Ovary (tissue), 9 donors: Measurements from ENCODE around the gene NNAT. TPM values are rescaled to one million over a fixed set of nuclear protein-coding genes. Genes with fewer than 3 reads are reported as not detected.
"Not testable (repeated sequence)": the region's sequence is repeated elsewhere in the genome, so short reads cannot be mapped to it uniquely, and the experiment has no call there.

Experiments used
- DNase-seq, 5 donors: peaks; one replicate each; pipeline ENCODE4 v3.0.0-alpha.2; 2019 to 2020
- H3K27ac ChIP-seq, 2 donors: fragments of 200-600 bp; one replicate each; pipeline versions ENCODE4 v1.5.1 to v1.8.0; 2019 to 2022
- H3K27me3 ChIP-seq: fragments of 200-600 bp; one replicate; pipeline ENCODE4 v1.8.0; 2022
- H3K36me3 ChIP-seq: fragments of 200-600 bp; sonication (generic); one replicate; pipeline ENCODE4 v1.5.1; 2019
- H3K4me1 ChIP-seq: one replicate; pipeline ENCODE4 v1.8.1; 2013; ENCODE audit warnings: mild to moderate bottlenecking, moderate library complexity; ENCODE audit not compliant: insufficient read depth
- H3K4me3 ChIP-seq: fragments of 200-600 bp; sonication (generic); one replicate; pipeline ENCODE4 v1.5.1; 2017
- H3K9me3 ChIP-seq, 2 donors: fragments of 200-600 bp in 1 of 2; sonication (generic) in 1 of 2; one replicate each; pipeline versions ENCODE4 v1.5.1 to v1.8.1; 2013 to 2019; ENCODE audit warnings: mild to moderate bottlenecking in 1 of 2, moderate library complexity in 1 of 2
- CTCF ChIP-seq, 3 donors: fragments of 450-650 bp in 2 of 3; fragments of 200-600 bp in 1 of 3; IDR thresholded peaks; one replicate each; pipeline versions ENCODE4 v1.5.1 to v1.8.0; 2016 to 2022; ENCODE audit warnings: antibody characterized with exemption in 3 of 3, mild to moderate bottlenecking in 1 of 3
- EP300 ChIP-seq: sonication (generic); formaldehyde crosslinking; IDR thresholded peaks from one replicate; pipeline ENCODE4 v1.6.1; 2017; ENCODE audit warnings: antibody characterized with exemption
- POLR2A ChIP-seq: fragments of 450-650 bp; IDR thresholded peaks from one replicate; pipeline ENCODE4 v1.6.1; 2017; ENCODE audit warnings: antibody characterized with exemption, mild to moderate bottlenecking, moderate library complexity
- WGBS, 3 donors: extraction: QIAGEN DNeasy Blood & Tissue Kit in 1 of 3; methylation state at CpG; one replicate each; pipeline versions ENCODE4 v1.1.5 to v1.1.7; 2013 to 2017; 5-methylcytosine and 5-hydroxymethylcytosine counted together
- intact Hi-C, 4 donors: fragments of 100-400 bp; cut with DNase I; formaldehyde crosslinking; loops; one replicate each; pipeline versions ENCODE4 v1.11.0 to v1.15.1; 2022 to 2023
- polyA plus RNA-seq, 2 donors: library from polyadenylated mRNA; stranded (reverse); fragments of 200-250 nt in 1 of 2; fragments of 350-450 nt in 1 of 2; fragmentation: Illumina TruSeq in 1 of 2; extraction: RNeasy Lipid Tissue Mini Kit (QIAGEN cat#74804) in 1 of 2; gene quantifications; one replicate each; pipeline ENCODE4 v1.2.3, GENCODE V29; 2013 to 2014
- total RNA-seq, 7 donors: library from RNA; depleted of rRNA in 2 of 7; stranded (reverse); fragments of >200 nt in 2 of 7; fragmentation: NEBNext Ultra II Directional in 3 of 7; extraction: Animal tissue kit (Norgen Biotek cat#: 25700) in 3 of 7; gene quantifications; one replicate each; pipeline versions ENCODE4 v1.1.0 to v1.2.4, GENCODE V29; 2016 to 2023
- donor health status: DM: no; HTN: no; CAD: no; lungs with moderate emphysema.
- donor health status: DM: no; HTN: no; CAD: no.
- donor health status: Bipolar disorder and iron deficiency.
- donor health status: DM: yes; HTN: yes; CAD: no.
- donor health status: DM: no; HTN: no; CAD: no.
- donor health status: DM: yes; HTN: yes; CAD: no.

The NNAT gene
- total and polyA plus RNA-seq, 9 donors = 0.25 to 4.7 (median 0.45) TPM; not detected in 2

GRCh38 chr20:37479925-37480691, 40.9 kb upstream of the NNAT start:
- no peak overlapping the region for H3K27ac ChIP-seq
- no peak overlapping the region for H3K4me3 ChIP-seq
- H3K27me3 ChIP-seq = no peaks in the 10 kb centered on the region
- no peaks in the 10 kb centered on the region for H3K4me1 ChIP-seq
- WGBS, 3 donors = 92 to 93% (median 92%) methylated on average over 9 of the region's 9 CpGs
- H3K36me3 ChIP-seq = no peaks in the 10 kb centered on the region
- TF ChIP-seq EP300 (no peak), CTCF (IDR thresholded peaks at IDR 0.05) (no peak), POLR2A (no peak)
- DNase-seq = no peak
- intact Hi-C loops = no loop called here
- no peaks in the 10 kb centered on the region for H3K9me3 ChIP-seq

- H3K27ac ChIP-seq = no peak overlapping the region
- no peak overlapping the region for H3K4me3 ChIP-seq
- H3K27me3 ChIP-seq = no peaks in the 10 kb centered on the region
- TF ChIP-seq POLR2A (no peak), CTCF (IDR thresholded peaks at IDR 0.05) (no peak), EP300 (no peak)
- H3K4me1 ChIP-seq = no peaks in the 10 kb centered on the region
- intact Hi-C loops = no loop called here
- H3K9me3 ChIP-seq = no peaks in the 10 kb centered on the region
- DNase-seq = no peak
- WGBS, 3 donors = 65 to 83% (median 72%) methylated on average over 1 of the region's 1 CpG
- no peaks in the 10 kb centered on the region for H3K36me3 ChIP-seq
Measured at GRCh38 chr20:37480919-37481318, 40.1 kb upstream of the NNAT start.

DNA sequence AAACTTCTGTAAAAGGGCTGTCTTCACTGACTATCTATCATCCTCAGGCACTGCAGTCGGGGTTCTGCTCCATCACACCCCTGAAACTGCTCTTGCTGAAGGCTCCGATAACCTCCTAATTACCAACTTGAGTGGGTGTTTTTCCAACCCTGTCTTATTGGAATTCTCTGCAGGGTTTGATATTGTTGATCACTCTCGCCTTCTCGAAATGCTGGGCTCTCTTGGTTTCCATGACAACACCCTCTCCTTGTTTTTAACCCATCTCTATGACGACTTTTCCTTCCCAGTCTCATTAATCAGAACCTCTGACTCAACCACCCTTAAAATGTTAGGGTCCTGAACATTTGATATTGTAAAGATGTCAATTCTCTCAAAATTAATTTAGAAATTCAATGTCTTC, 39.4 kb upstream of the NNAT start:
- H3K27ac ChIP-seq = no peak overlapping the region
- intact Hi-C loops = no loop called here
- DNase-seq = no peak
- no peaks in the 10 kb centered on the region for H3K9me3 ChIP-seq
- no peak overlapping the region for H3K4me3 ChIP-seq
- 74 to 82% (median 74%) methylated on average over 5 of the region's 5 CpGs for WGBS, 3 donors
- H3K4me1 ChIP-seq = no peaks in the 10 kb centered on the region
- no peak for TF ChIP-seq POLR2A
- H3K27me3 ChIP-seq = no peaks in the 10 kb centered on the region
- H3K36me3 ChIP-seq = no peaks in the 10 kb centered on the region

- H3K9me3 ChIP-seq = no peaks in the 10 kb centered on the region
- H3K4me1 ChIP-seq = no peaks in the 10 kb centered on the region
- no peak overlapping the region for H3K27ac ChIP-seq
- intact Hi-C loops = no loop called here
- WGBS, 3 donors = 45 to 55% (median 51%) methylated on average over 3 of the region's 3 CpGs
- H3K36me3 ChIP-seq = no peaks in the 10 kb centered on the region
- no peaks in the 10 kb centered on the region for H3K27me3 ChIP-seq
- no peak for TF ChIP-seq EP300
- no peak for TF ChIP-seq CTCF (IDR thresholded peaks at IDR 0.05)
- no peak for TF ChIP-seq POLR2A
- H3K4me3 ChIP-seq = no peak overlapping the region
- no peak for DNase-seq
Measured at GRCh38 chr20:37484331-37484730, 36.7 kb upstream of the NNAT start.

DNA sequence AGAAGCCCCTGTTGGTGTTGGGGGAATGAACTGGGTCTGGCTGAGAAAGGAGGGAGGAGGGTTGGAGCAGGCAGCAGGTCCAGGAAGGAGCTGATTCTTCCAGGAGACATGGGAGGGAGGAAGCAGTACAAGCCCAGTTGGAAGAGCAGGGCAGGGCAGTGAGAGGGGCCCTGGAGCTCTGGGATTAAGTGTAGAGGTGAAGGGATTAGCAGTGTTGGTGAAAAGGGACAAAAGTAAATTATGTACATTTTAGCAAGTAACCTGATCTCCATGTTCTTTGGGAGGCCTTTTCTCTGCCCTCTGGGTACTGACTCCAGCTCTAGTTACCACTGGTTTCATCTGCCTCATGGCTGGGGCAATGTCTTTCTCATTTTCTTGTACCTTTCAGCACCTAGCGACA, 34.8 kb upstream of the NNAT start:
- intact Hi-C loops, DNase-seq, H3K27me3 ChIP-seq: not testable (repeated sequence)

More for the DNA sequence above, 34.8 kb upstream of the NNAT start:
- H3K27ac ChIP-seq, H3K9me3 ChIP-seq, H3K4me1 ChIP-seq, H3K4me3 ChIP-seq, H3K36me3 ChIP-seq: not testable (repeated sequence)
- WGBS, 3 donors = 91 to 100% (median 97%) methylated on average over 1 of the region's 1 CpG
